GM21515 (cell line): ENCODE results near the gene MAP2K5.

ENCODE experiments used
- ATAC-seq: cut with Tn5 transposase; IDR thresholded peaks from one replicate; pipeline ENCODE4 v1.9.1; 2021; ENCODE audit not compliant: unreplicated experiment

Gene MAP2K5

GRCh38 chr15:67852418-67852817 is 309.9 kb downstream of the MAP2K5 start:
- ATAC-seq, result no peak

- no peak for ATAC-seq
Observed at GRCh38 chr15:67853454-67853853, 311.0 kb downstream of the MAP2K5 start.

- ATAC-seq, result no peak
Observed at GRCh38 chr15:67854358-67854757, 311.9 kb downstream of the MAP2K5 start.

GRCh38 chr15:67855842-67856241 is 313.3 kb downstream of the MAP2K5 start:
- no peak for ATAC-seq
